GDM1 (cell line): Measurements from ENCODE around the gene C1orf116.
A peak's percentile ranks its signal among the peaks of the same experiment; 100 is the strongest.

Experiments
- DNase-seq: peaks from one replicate; lab custom pipeline; 2025; lab: John Stamatoyannopoulos, UW

The C1orf116 gene

DNA sequence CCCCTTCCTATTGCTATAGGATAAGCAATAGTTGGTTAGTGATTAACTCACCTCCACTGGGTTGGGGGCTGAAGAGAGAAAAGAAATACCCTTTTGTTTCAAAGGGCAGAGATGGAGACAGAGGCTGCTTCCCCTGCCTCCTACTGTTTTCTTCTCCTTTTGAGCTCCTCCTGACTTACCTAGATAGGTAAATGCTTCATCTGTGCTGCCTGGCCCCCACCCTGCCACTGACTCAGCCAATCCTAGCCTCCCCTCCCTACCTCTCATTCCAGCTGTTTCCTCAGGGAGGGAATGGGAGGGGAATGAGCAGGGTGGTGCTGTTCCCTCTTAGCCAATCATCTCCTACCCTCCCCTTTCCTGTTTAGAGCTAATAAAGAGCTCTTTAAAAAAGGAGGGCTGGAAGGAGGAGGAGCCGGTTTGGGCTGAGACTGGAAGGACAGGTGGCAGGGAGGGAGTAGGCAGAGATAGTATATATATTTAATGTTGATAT is at the start of gene C1orf116:
Gene C1orf116, minus strand, starts transcription at position 229 of the 490 bp plus-strand sequence. CDS start 5,158 bp downstream, outside the sequence.
- DNase-seq = no peak

GRCh38 chr1:207081806-207082205 is 49.2 kb upstream of the C1orf116 start:
- DNase-seq = no peak

- no peak for DNase-seq
Measured at GRCh38 chr1:207081088-207081487, 48.5 kb upstream of the C1orf116 start.

DNA sequence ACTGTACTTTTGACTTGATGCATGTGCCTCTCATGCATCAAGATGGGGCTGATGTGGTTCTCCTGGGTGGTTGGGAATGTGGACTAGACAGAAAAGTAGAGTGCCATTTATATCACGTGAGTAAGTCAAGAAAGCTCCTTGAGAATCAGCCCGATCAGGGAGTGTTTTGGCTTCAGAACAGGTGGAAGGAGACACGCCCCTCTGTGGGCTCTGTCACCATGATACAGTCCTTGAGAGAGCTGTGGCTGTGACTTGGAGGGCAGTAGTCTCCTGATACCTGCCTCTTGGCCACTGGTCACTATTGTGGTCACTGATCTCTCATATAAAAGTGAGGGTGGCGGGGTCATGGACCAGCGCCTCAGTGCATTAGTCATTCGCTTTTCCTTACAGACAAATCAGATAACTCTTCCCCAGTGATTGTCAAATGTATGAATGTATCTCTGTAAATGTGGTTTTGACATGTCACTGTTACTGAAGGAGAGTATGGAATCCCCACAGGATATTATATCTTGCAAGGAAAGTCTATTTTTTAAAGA is 47.2 kb upstream of the C1orf116 start:
- DNase-seq = no peak

DNA sequence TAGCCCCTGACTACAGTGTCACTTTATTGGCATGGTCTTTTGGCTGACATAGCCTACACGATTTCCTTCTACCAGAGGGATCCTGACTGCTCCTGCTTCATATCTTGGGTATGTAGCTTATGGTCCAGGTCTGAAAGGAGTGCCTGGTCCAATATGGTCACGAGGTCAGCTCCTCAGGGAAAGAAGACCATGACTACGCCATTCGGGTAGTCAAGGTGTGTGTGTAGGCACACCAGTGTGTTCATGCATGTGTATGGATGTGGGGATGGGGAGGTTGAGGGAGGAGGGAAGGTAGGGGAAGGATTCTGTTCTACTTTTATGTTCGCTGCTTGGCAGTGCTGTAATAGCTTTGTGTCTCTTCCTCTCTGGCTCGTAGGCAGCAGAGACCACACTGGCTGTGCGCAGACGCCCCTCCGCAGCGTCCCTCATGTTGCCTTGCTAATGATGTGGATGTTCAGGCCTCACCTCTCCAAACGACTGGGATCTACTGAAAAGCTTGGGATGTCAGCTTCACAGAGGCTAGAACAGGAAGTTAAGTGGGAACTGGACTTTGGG is 46.1 kb upstream of the C1orf116 start:
- DNase-seq = no peak

- peak; percentile 69 for DNase-seq
Measured at GRCh38 chr1:207077470-207078377, 45.2 kb upstream of the C1orf116 start.

- DNase-seq = no peak
Measured at GRCh38 chr1:207077012-207077411, 44.5 kb upstream of the C1orf116 start.

- DNase-seq = no peak
Measured at GRCh38 chr1:207076181-207076955, 43.8 kb upstream of the C1orf116 start.

GRCh38 chr1:207073906-207074820 is 41.6 kb upstream of the C1orf116 start:
- no peak for DNase-seq

- DNase-seq = no peak
Measured at GRCh38 chr1:207072233-207072632, 39.7 kb upstream of the C1orf116 start.

GRCh38 chr1:207071426-207071825 is 38.9 kb upstream of the C1orf116 start:
- no peak for DNase-seq

GRCh38 chr1:207070811-207071210 is 38.3 kb upstream of the C1orf116 start:
- DNase-seq = peak; percentile 78

GRCh38 chr1:207069858-207070506 is 37.4 kb upstream of the C1orf116 start:
- DNase-seq = no peak

- no peak for DNase-seq
Measured at GRCh38 chr1:207069061-207069460, 36.5 kb upstream of the C1orf116 start.

- DNase-seq = no peak
Measured at GRCh38 chr1:207067665-207068064, 35.1 kb upstream of the C1orf116 start.

GRCh38 chr1:207067185-207067584 is 34.6 kb upstream of the C1orf116 start:
- DNase-seq = no peak

DNA sequence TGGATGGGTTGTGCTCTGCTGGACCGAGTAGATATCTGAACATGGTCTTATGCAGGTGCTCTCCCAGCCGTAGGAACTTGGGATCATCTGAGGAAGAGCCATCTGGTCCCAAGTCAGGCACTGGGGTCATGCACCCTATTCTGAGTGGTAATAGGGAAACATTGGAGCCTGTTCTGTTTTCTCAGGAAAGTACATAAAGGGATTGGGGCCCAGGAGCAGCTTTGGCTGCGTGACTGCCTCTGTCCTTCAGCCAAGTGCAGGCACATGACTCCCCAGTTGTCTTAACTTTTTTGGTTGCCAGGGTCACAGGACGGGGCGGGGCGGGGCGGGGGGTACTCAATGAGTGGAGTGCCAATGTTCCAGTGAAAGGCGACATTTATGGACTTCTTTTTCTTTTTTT is 32.0 kb upstream of the C1orf116 start:
- DNase-seq = no peak

GRCh38 chr1:207063014-207063413 is 30.5 kb upstream of the C1orf116 start:
- no peak for DNase-seq

DNA sequence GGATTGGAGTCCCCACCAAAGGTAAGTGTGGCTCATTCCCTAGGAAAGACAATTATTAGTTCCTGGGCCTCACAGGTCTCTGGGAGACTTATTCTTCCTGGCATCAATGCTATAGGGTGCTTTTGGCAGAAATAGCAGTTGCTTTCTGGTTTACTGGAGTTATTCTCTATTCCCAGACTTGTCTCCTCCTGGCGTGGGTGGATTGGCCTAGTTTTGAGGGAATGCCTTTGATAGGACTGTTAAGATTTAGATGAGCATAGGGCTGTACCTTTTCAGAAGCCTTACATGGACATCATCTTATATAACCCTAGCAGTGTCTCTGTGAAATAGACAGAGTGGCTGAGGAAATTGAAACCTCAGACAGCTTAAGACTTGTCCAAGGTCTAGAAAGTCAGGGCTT is 29.5 kb upstream of the C1orf116 start:
- DNase-seq = no peak

GRCh38 chr1:207060596-207060995 is 28.0 kb upstream of the C1orf116 start:
- DNase-seq = no peak

DNA sequence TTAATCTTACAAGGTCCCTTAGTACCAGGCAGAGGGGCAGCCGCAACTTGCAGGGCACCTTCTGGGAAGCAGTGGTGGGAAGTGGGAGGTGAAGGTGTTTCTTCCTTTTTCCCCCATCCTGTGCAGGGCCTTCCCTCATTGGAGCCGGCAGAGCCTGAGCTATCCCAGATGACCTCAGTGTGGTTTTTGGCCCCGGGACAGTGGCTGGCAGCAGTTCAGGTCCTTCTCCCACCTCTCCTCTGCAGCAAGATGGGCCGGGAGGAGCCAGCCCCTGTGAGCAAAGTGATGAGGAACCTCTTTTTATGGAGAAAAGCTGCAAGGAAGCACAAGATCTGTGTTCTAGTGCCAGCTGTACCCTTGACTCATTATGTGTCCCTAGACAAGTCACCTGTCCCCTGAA is 27.3 kb upstream of the C1orf116 start:
- no peak for DNase-seq
